H1 (cell line): ENCODE results near the gene SIPA1L3. TPM values are rescaled to one million over a fixed set of nuclear protein-coding genes. Genes with fewer than 3 reads are reported as not detected.
A peak's percentile ranks its signal among the peaks of the same experiment; 100 is the strongest.

ENCODE experiments used
- CTCF ChIA-PET: fragments of 300-600 bp; sonication (Branson Sonifier 250); formaldehyde crosslinking; loops from one replicate; lab custom pipeline; 2021; ENCODE audit not compliant: partially characterized antibody; lab: Charles Lee
- POLR2A ChIA-PET: fragments of 300-600 bp; sonication (Branson Sonifier 250); formaldehyde crosslinking; loops from one replicate; lab custom pipeline; 2021; ENCODE audit warnings: inconsistent platforms; ENCODE audit not compliant: partially characterized antibody; lab: Charles Lee
- DNase-seq, 2 experiments: peaks; one replicate each; pipeline versions ENCODE4 v3.0.0 to v3.0.0-alpha.2; 2010 to 2022; ENCODE audit warnings: low spot score in 2 of 2, low read depth in 1 of 2, mixed read lengths in 1 of 2
- FAIRE-seq: peaks from 2 replicates; lab custom pipeline; 2011; peaks lifted over from hg19 to GRCh38; lab: Jason Lieb, UNC
- H2AFZ ChIP-seq: 2 replicates; pipeline ENCODE4 v1.8.1; 2012; ENCODE audit warnings: low read length, inconsistent platforms
- H2AK5ac ChIP-seq: 2 replicates; pipeline ENCODE4 v1.6.1; 2013; ENCODE audit warnings: low read depth, low read length
- H2BK120ac ChIP-seq: replicated peaks from 2 replicates; pipeline ENCODE3; 2013; ENCODE audit warnings: low read depth, low read length, inconsistent platforms
- H2BK12ac ChIP-seq: 2 replicates; pipeline ENCODE4 v1.6.1; 2013; ENCODE audit warnings: low read depth, low read length
- H2BK15ac ChIP-seq: 2 replicates; pipeline ENCODE4 v1.6.1; 2013; ENCODE audit warnings: low read length
- H2BK20ac ChIP-seq: 2 replicates; pipeline ENCODE4 v1.6.1; 2013; ENCODE audit warnings: low read length
- H2BK5ac ChIP-seq: 2 replicates; pipeline ENCODE4 v1.6.1; 2013; ENCODE audit warnings: low read depth, low read length
- H3K14ac ChIP-seq: 2 replicates; pipeline ENCODE4 v1.6.1; 2013; ENCODE audit warnings: inconsistent platforms; ENCODE audit not compliant: insufficient read length
- H3K18ac ChIP-seq: 2 replicates; pipeline ENCODE4 v1.6.1; 2013; ENCODE audit warnings: low read length; ENCODE audit errors: extremely low read depth
- H3K23ac ChIP-seq: 2 replicates; pipeline ENCODE4 v1.6.1; 2013; ENCODE audit warnings: inconsistent platforms; ENCODE audit not compliant: insufficient read length
- H3K23me2 ChIP-seq: 2 replicates; pipeline ENCODE4 v1.6.1; 2013; ENCODE audit warnings: low read depth, low read length
- H3K27ac ChIP-seq: 2 replicates; pipeline ENCODE4 v1.6.1; 2011; ENCODE audit warnings: low read depth, low read length, inconsistent platforms
- H3K27me3 ChIP-seq, 4 experiments: replicated peaks in 1 of 4; 1 replicate in 1 of 4; 2 replicates in 3 of 4; pipeline versions ENCODE4 v1.6.1 to v1.8.1; 2011 to 2013; ENCODE audit warnings: low read length in 3 of 4, mild to moderate bottlenecking in 3 of 4, inconsistent platforms in 2 of 4, mixed read lengths in 2 of 4, moderate library complexity in 1 of 4; ENCODE audit not compliant: control insufficient read depth in 3 of 4, insufficient read depth in 3 of 4; ENCODE audit errors: extremely low read depth in 1 of 4
- H3K36me3 ChIP-seq, 4 experiments: 2 replicates each; pipeline versions ENCODE4 v1.6.1 to v1.8.1; 2011 to 2013; ENCODE audit warnings: mild to moderate bottlenecking in 4 of 4, low read length in 3 of 4, moderate library complexity in 2 of 4, control low read depth in 1 of 4, inconsistent platforms in 1 of 4; ENCODE audit not compliant: insufficient read depth in 4 of 4, control insufficient read depth in 2 of 4
- H3K4ac ChIP-seq: replicated peaks from 2 replicates; pipeline ENCODE3; 2013; ENCODE audit warnings: low read length, low read depth, mixed read lengths, inconsistent platforms; ENCODE audit not compliant: insufficient read length
- H3K4me1 ChIP-seq, 4 experiments: replicated peaks in 1 of 4; 1 replicate in 1 of 4; 2 replicates in 3 of 4; pipeline versions ENCODE4 v1.6.1 to v1.8.1; 2011 to 2013; ENCODE audit warnings: low read length in 3 of 4, inconsistent platforms in 2 of 4, mixed read lengths in 1 of 4; ENCODE audit not compliant: insufficient read depth in 4 of 4, control insufficient read depth in 3 of 4
- H3K4me2 ChIP-seq, 2 experiments: 2 replicates each; pipeline versions ENCODE4 v1.6.1 to v1.8.1; 2011 to 2013; ENCODE audit warnings: low read depth in 2 of 2, low read length in 2 of 2, control low read depth in 1 of 2, inconsistent platforms in 1 of 2, mild to moderate bottlenecking in 1 of 2; ENCODE audit not compliant: insufficient read depth in 1 of 2
- H3K4me3 ChIP-seq, 4 experiments: fragments of 200-600, 300-600 bp in 1 of 4; sonication (generic), shearing (Covaris generic), sonication (Bioruptor Twin) in 1 of 4; 2 replicates each; pipeline versions ENCODE4 v1.5.1 to v1.8.1; 2011 to 2016; ENCODE audit warnings: low read length in 4 of 4, low read depth in 3 of 4, control low read depth in 2 of 4, inconsistent platforms in 2 of 4, mild to moderate bottlenecking in 2 of 4, mixed read lengths in 1 of 4, moderate library complexity in 1 of 4; ENCODE audit not compliant: insufficient read depth in 2 of 4; ENCODE audit errors: extremely low read depth in 1 of 4
- H3K56ac ChIP-seq: replicated peaks from 2 replicates; pipeline ENCODE3; 2013; ENCODE audit warnings: low read depth, mild to moderate bottlenecking, mixed read lengths, low read length, inconsistent platforms; ENCODE audit not compliant: insufficient read length
- H3K79me1 ChIP-seq: 2 replicates; pipeline ENCODE4 v1.6.1; 2013; ENCODE audit warnings: low read depth, low read length, control low read depth
- H3K79me2 ChIP-seq, 2 experiments: 2 replicates each; pipeline versions ENCODE4 v1.6.1 to v1.8.1; 2012 to 2013; ENCODE audit warnings: low read length in 2 of 2, mild to moderate bottlenecking in 2 of 2, inconsistent platforms in 1 of 2; ENCODE audit not compliant: insufficient read depth in 2 of 2, control insufficient read depth in 1 of 2
- H3K9ac ChIP-seq, 4 experiments: replicated peaks in 1 of 4; 1 replicate in 1 of 4; 2 replicates in 3 of 4; pipeline versions ENCODE4 v1.6.1 to v1.8.1; 2011 to 2013; ENCODE audit warnings: low read depth in 3 of 4, low read length in 3 of 4, control low read depth in 2 of 4, mild to moderate bottlenecking in 2 of 4, moderate library complexity in 2 of 4, inconsistent platforms in 1 of 4; ENCODE audit errors: extremely low read depth in 1 of 4
- H3K9me3 ChIP-seq, 2 experiments: 2 replicates each; pipeline versions ENCODE4 v1.6.1 to v1.8.1; 2012 to 2013; ENCODE audit warnings: mild to moderate bottlenecking in 2 of 2, moderate library complexity in 2 of 2, control low read depth in 1 of 2, inconsistent platforms in 1 of 2, low read depth in 1 of 2, low read length in 1 of 2, mixed read lengths in 1 of 2; ENCODE audit not compliant: insufficient read depth in 2 of 2
- H4K20me1 ChIP-seq, 2 experiments: replicated peaks in 1 of 2; 2 replicates each; pipeline versions ENCODE3 to v1.8.1; 2011 to 2013; ENCODE audit warnings: inconsistent platforms in 2 of 2, low read length in 2 of 2, mild to moderate bottlenecking in 1 of 2; ENCODE audit not compliant: insufficient read depth in 2 of 2, control insufficient read depth in 1 of 2
- H4K5ac ChIP-seq: 2 replicates; pipeline ENCODE4 v1.6.1; 2013; ENCODE audit warnings: low read length, low read depth, mixed read lengths, inconsistent platforms; ENCODE audit not compliant: insufficient read length
- H4K8ac ChIP-seq: 2 replicates; pipeline ENCODE4 v1.8.0; 2013; ENCODE audit warnings: mild to moderate bottlenecking, moderate library complexity, low read length, inconsistent platforms; ENCODE audit not compliant: insufficient read depth; ENCODE audit errors: extremely low read depth
- H4K91ac ChIP-seq: replicated peaks from 2 replicates; pipeline ENCODE3; 2013; ENCODE audit warnings: low read length, mixed read lengths, inconsistent platforms; ENCODE audit not compliant: insufficient read length
- CBX5 ChIP-seq: fragments of 300-800, 300-1000 bp; sonication (generic); IDR thresholded peaks from 2 replicates; pipeline ENCODE4 v1.7.1; 2016; ENCODE audit warnings: antibody characterized with exemption, low read length, low read depth
- CBX8 ChIP-seq: fragments of 300-800, 300-1000 bp; sonication (generic); IDR thresholded peaks from 2 replicates; pipeline ENCODE4 v1.7.1; 2016; ENCODE audit warnings: low read depth, low read length, borderline replicate concordance
- EP300 ChIP-seq, 2 experiments: IDR thresholded peaks; 1 replicate in 1 of 2; 2 replicates in 1 of 2; pipeline ENCODE4 v1.6.1; 2011 to 2012; ENCODE audit warnings: low read depth in 2 of 2, low read length in 2 of 2, mild to moderate bottlenecking in 2 of 2, borderline replicate concordance in 1 of 2, inconsistent platforms in 1 of 2, moderate library complexity in 1 of 2
- GTF2F1 ChIP-seq: IDR thresholded peaks from 2 replicates; pipeline ENCODE4 v1.6.1; 2012; ENCODE audit warnings: low read depth, low read length, improper control_type of control experiment, borderline replicate concordance
- NRF1 ChIP-seq: IDR thresholded peaks from 2 replicates; pipeline ENCODE4 v1.6.1; 2011; ENCODE audit warnings: mild to moderate bottlenecking, low read depth, low read length, improper control_type of control experiment
- POLR2A ChIP-seq, 2 experiments: IDR thresholded peaks; 1 replicate in 1 of 2; 2 replicates in 1 of 2; pipeline ENCODE4 v1.6.1; 2011; ENCODE audit warnings: low read depth in 2 of 2, low read length in 2 of 2, mild to moderate bottlenecking in 2 of 2; ENCODE audit errors: control extremely low read depth in 1 of 2
- RAD21 ChIP-seq, 2 experiments: IDR thresholded peaks in 1 of 2; conservative IDR thresholded peaks in 1 of 2; 2 replicates each; pipeline ENCODE4 v1.6.1; 2011; ENCODE audit warnings: low read depth in 2 of 2, low read length in 2 of 2, improper control_type of control experiment in 1 of 2, inconsistent platforms in 1 of 2, mild to moderate bottlenecking in 1 of 2, moderate library complexity in 1 of 2
- SAP30 ChIP-seq: fragments of 300-600 bp; sonication (generic); IDR thresholded peaks from 2 replicates; pipeline ENCODE4 v1.7.1; 2012; ENCODE audit warnings: low read length, moderate library complexity, mild to moderate bottlenecking, inconsistent platforms; ENCODE audit not compliant: insufficient read depth, insufficient replicate concordance
- SRF ChIP-seq: IDR thresholded peaks from 2 replicates; pipeline ENCODE4 v1.6.1; 2011; ENCODE audit warnings: mild to moderate bottlenecking, low read depth, low read length, moderate library complexity
- WGBS, 2 experiments: shearing (Covaris generic) in 1 of 2; methylation state at CpG; one replicate each; pipeline versions ENCODE4 v1.1.6 to v1.1.7; 2013 to 2015; ENCODE audit warnings: low lambda C conversion rate in 2 of 2, mixed read lengths in 2 of 2, inconsistent platforms in 1 of 2, low coverage in 1 of 2, missing lambda C conversion rate in 1 of 2; ENCODE audit not compliant: insufficient replicate concordance in 2 of 2, insufficient coverage in 1 of 2, insufficient read length in 1 of 2; ENCODE audit errors: extremely low coverage in 1 of 2, missing lambda C conversion rate in 1 of 2; 5-methylcytosine and 5-hydroxymethylcytosine counted together
- polyA plus RNA-seq, 7 experiments: library from polyadenylated mRNA; depleted of rRNA in 3 of 7; stranded (reverse) in 5 of 7; unstranded in 2 of 7; fragments of >200 nt in 5 of 7; fragments of 200-250 nt in 2 of 7; gene quantifications; 1 replicate in 5 of 7; 2 replicates in 1 of 7; 4 replicates in 1 of 7; pipeline versions ENCODE4 v1.2.1 to v1.2.3, GENCODE V29; 2011 to 2013; ENCODE audit warnings: missing spikeins in 2 of 7, mixed read lengths in 2 of 7
- total RNA-seq: library from RNA; stranded (reverse); fragmentation: NEBNext Ultra II Directional; extraction: Animal tissue kit (Norgen Biotek cat#: 25700); gene quantifications from 2 replicates; pipeline ENCODE4 v1.2.1, GENCODE V29; 2021

The SIPA1L3 gene
- total and polyA plus RNA-seq, 2 of the 8 experiments (the other 6 are each of a cell fraction or from before 2014, with no cell fraction given) = 15.0 to 54.9 TPM

DNA sequence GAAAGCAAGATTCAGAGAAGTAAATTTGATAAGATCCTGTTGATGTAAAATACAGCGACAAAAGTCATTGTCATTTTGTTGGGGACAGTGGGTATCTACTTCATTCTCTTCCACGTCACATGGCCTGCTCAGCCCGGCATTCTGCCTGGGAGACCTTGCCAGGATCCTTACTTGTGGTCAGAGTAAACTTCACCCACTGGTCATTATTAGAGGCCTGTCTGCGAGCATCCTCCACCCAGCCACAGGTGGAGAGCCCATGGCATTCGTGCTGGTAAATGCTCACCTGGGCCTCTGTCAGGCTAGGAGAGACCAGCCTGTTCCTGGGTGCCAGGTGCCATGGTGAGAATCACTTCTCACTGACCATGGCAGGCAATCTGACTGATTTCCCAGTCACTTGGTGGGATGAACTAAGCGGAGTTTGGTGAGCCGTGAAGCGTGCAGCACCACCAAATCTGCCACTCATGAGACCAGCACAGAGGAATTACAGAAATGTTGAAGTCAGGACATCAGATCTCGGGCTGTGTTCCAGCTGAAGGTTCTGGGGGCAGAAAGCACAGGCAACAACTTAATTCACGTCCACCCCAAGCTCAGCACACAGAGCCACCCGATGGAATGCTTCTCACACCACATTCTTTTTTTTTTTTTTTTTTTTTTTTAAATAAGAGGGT, 107.0 kb downstream of the SIPA1L3 start:
- Histone ChIP-seq H3K56ac (no peak overlapping the region), H2AK5ac (no peak overlapping the region), H3K14ac (no peak overlapping the region), H2BK120ac (no peak overlapping the region), H3K36me3 (no peaks in the 10 kb centered on the region), H4K91ac (peak overlapping the region; percentile 48), H3K18ac (0 out of 2 replicates have a peak overlapping the region, but pooled peaks have one; percentile 13), H3K27ac (no peak overlapping the region), H2AFZ (no peak overlapping the region), H3K23ac (no peak overlapping the region), H2BK5ac (no peak overlapping the region), H4K20me1 (peaks cover 1 to 4% of the 10 kb centered on the region in 2 experiments), H3K4me3 (no peak overlapping the region), H4K8ac (peak overlapping the region; percentile 8; the same call in 1 of the 2 replicates), H3K4ac (no peak overlapping the region), H2BK20ac (no peak overlapping the region), H3K79me1 (no peaks in the 10 kb centered on the region), H4K5ac (no peak overlapping the region), H2BK12ac (0 out of 2 replicates have a peak overlapping the region, but pooled peaks have one; percentile 62), H3K9me3 (no peaks in the 10 kb centered on the region), H3K9ac (no peak overlapping the region), H3K79me2 (peaks cover 0 to 9% of the 10 kb centered on the region in 2 experiments; a peak in 1 of 4 replicates), H2BK15ac (no peak overlapping the region), H3K4me1 (peaks cover 0 to 14% (median 8%) of the 10 kb centered on the region in 4 experiments; a peak in 6 of 7 replicates), H3K27me3 (no peaks in the 10 kb centered on the region), H3K4me2 (no peak overlapping the region), H3K23me2 (no peaks in the 10 kb centered on the region)
- FAIRE-seq (no peak), DNase-seq (no peak)
- POLR2A ChIA-PET = interaction anchor here (2.1 to 3.7 kb wide), 2 partner anchors 10 to 108 kb away, joined by 6 to 20 read pairs; partner anchors contain the start of gene WDR87
- CTCF ChIA-PET = interaction anchor here (0.6 to 0.9 kb wide), 2 partner anchors 10 to 18 kb away, joined by 3 to 6 read pairs; no protein-coding TSS in a partner anchor
- WGBS, 2 experiments = 92% methylated on average over 10 of the region's 11 CpGs; no CpG with 5 or more reads in 1 of the 2 experiments
- no peak for TF ChIP-seq CBX5
- TF ChIP-seq EP300 (IDR thresholded peaks at IDR 0.05; ENCODE audit: borderline replicate concordance in 1 of 2, low read depth in 2 of 2, low read length in 2 of 2) = no peak
- TF ChIP-seq GTF2F1 = no peak
- no peak for TF ChIP-seq RAD21 (IDR thresholded peaks at IDR 0.05 in 1 of 2, conservative IDR thresholded peaks at IDR 0.05 in 1 of 2; ENCODE audit: low read depth in 2 of 2, low read length in 2 of 2)
- TF ChIP-seq SAP30 = no peak
- TF ChIP-seq POLR2A (IDR thresholded peaks at IDR 0.05; ENCODE audit: control extremely low read depth in 1 of 2, low read depth in 2 of 2, low read length in 2 of 2) = no peak
- TF ChIP-seq SRF = no peak
- TF ChIP-seq CBX8 = no peak
- no peak for TF ChIP-seq NRF1
